Fibroblast of the aortic adventitia (primary cell): ENCODE measurements around the gene YBX2. TPM values are rescaled to one million over a fixed set of nuclear protein-coding genes. Genes with fewer than 3 reads are reported as not detected.
A peak's percentile ranks its signal among the peaks of the same experiment; 100 is the strongest.

ENCODE experiments used
- DNase-seq: peaks from one replicate; pipeline ENCODE4 v3.0.0-alpha.2; 2010; ENCODE audit warnings: low read depth
- H3K4me3 ChIP-seq: 2 replicates; pipeline ENCODE4 v1.5.1; 2011; ENCODE audit warnings: low read depth, mild to moderate bottlenecking, control low read depth, low read length, moderate library complexity
- CTCF ChIP-seq: IDR thresholded peaks from 2 replicates; pipeline ENCODE4 v1.5.1; 2011; ENCODE audit warnings: mild to moderate bottlenecking, low read length, control low read depth, inconsistent platforms; ENCODE audit not compliant: insufficient read depth
- total RNA-seq: library from RNA; depleted of rRNA; stranded (reverse); fragments of >200 nt; gene quantifications from 2 replicates; pipeline ENCODE4 v1.2.3, GENCODE V29; 2012; ENCODE audit warnings: low replicate concordance

The YBX2 gene
- total RNA-seq, 1 donor, result not detected

GRCh38 chr17:7242717-7243452 lies 51.6 kb downstream of the YBX2 start:
- peak; percentile 98 for DNase-seq
- peak overlapping the region; percentile 99 for H3K4me3 ChIP-seq
- no peak for TF ChIP-seq CTCF

GRCh38 chr17:7241783-7242716 lies 52.4 kb downstream of the YBX2 start, which contains the start of gene GABARAP:
TSS of gene GABARAP (minus strand) at chr17:7242449. CDS start at chr17:7242330, 119 bp downstream.
- DNase-seq, result peak; percentile 96
- TF ChIP-seq CTCF, result no peak
- H3K4me3 ChIP-seq, result peak within 1 kb of the TSS; percentile 99

- TF ChIP-seq CTCF, result no peak
- peak; percentile 52 for DNase-seq
- peak overlapping the region; percentile 99 for H3K4me3 ChIP-seq
These were observed 53.2 kb downstream of the YBX2 start for GRCh38 chr17:7241090-7241733.

- no peak for DNase-seq
- peak overlapping the region; percentile 99 for H3K4me3 ChIP-seq
- no peak for TF ChIP-seq CTCF
These were observed 54.1 kb downstream of the YBX2 start for GRCh38 chr17:7240375-7240774.

GRCh38 chr17:7239091-7240027 lies 55.1 kb downstream of the YBX2 start, which contains the start of gene PHF23:
TSS of gene PHF23 (minus strand) at chr17:7239457. CDS start at chr17:7239279, 178 bp downstream.
- peak within 1 kb of the TSS; percentile 99 for H3K4me3 ChIP-seq
- DNase-seq, result peak; percentile 99
- TF ChIP-seq CTCF, result no peak
